NCI-H524 treated with DMSO at 0.1 percent for 48 hours (cell line): ENCODE results near the gene PXK.

ENCODE experiments used
- DNase-seq: peaks from one replicate; lab custom pipeline; 2025; lab: John Stamatoyannopoulos, UW

The PXK gene

GRCh38 chr3:58349792-58350626 lies 17.3 kb downstream of the PXK start:
- no peak for DNase-seq

- DNase-seq: no peak
Measured at GRCh38 chr3:58350627-58351013, 17.9 kb downstream of the PXK start.

- no peak for DNase-seq
Measured at GRCh38 chr3:58351920-58352319, 19.2 kb downstream of the PXK start.

- no peak for DNase-seq
Measured at GRCh38 chr3:58352626-58353025, 19.9 kb downstream of the PXK start.

- no peak for DNase-seq
Measured at GRCh38 chr3:58353722-58354553, 21.2 kb downstream of the PXK start.

- DNase-seq: no peak
Measured at GRCh38 chr3:58355179-58355578, 22.5 kb downstream of the PXK start.

GRCh38 chr3:58356054-58356453 lies 23.4 kb downstream of the PXK start:
- peak; percentile 59 for DNase-seq

GRCh38 chr3:58357402-58357801 lies 24.7 kb downstream of the PXK start:
- no peak for DNase-seq

- no peak for DNase-seq
Measured at GRCh38 chr3:58358092-58358491, 25.4 kb downstream of the PXK start.

GRCh38 chr3:58358808-58359207 lies 26.1 kb downstream of the PXK start:
- no peak for DNase-seq

GRCh38 chr3:58359621-58360020 lies 26.9 kb downstream of the PXK start:
- DNase-seq: no peak

GRCh38 chr3:58361866-58362265 lies 29.2 kb downstream of the PXK start:
- no peak for DNase-seq

GRCh38 chr3:58366699-58367098 lies 34.0 kb downstream of the PXK start:
- DNase-seq: no peak

- no peak for DNase-seq
Measured at GRCh38 chr3:58369038-58369437, 36.3 kb downstream of the PXK start.

GRCh38 chr3:58369876-58370275 lies 37.2 kb downstream of the PXK start:
- no peak for DNase-seq

GRCh38 chr3:58370407-58370806 lies 37.7 kb downstream of the PXK start:
- no peak for DNase-seq

GRCh38 chr3:58371754-58372153 lies 39.1 kb downstream of the PXK start:
- no peak for DNase-seq

- no peak for DNase-seq
Measured at GRCh38 chr3:58375254-58375653, 42.6 kb downstream of the PXK start.

- DNase-seq: no peak
Measured at GRCh38 chr3:58377168-58377567, 44.5 kb downstream of the PXK start.

- no peak for DNase-seq
Measured at GRCh38 chr3:58377750-58378149, 45.1 kb downstream of the PXK start.

GRCh38 chr3:58379351-58380073 lies 46.8 kb downstream of the PXK start:
- DNase-seq: no peak

GRCh38 chr3:58383476-58383875 lies 50.8 kb downstream of the PXK start:
- no peak for DNase-seq

- DNase-seq: no peak
Measured at GRCh38 chr3:58383904-58384303, 51.2 kb downstream of the PXK start.
